A375 (cell line): ENCODE data around the gene PCMTD2. TPM values are rescaled to one million over a fixed set of nuclear protein-coding genes. Genes with fewer than 3 reads are reported as not detected.

Source experiments
- small RNA-seq: library from RNA; depleted of rRNA; stranded (forward); fragments of <200 nt; gene quantifications from one replicate; pipeline ENCODE3, GENCODE V24; 2014
- total RNA-seq: library from RNA; depleted of rRNA; stranded (reverse); fragments of >200 nt; shearing (Covaris generic); gene quantifications from 2 replicates; pipeline ENCODE4 v1.2.3, GENCODE V29; 2014; rRNA removed

Gene PCMTD2
- total RNA-seq, result 117 and 120 TPM in 2 replicates

DNA sequence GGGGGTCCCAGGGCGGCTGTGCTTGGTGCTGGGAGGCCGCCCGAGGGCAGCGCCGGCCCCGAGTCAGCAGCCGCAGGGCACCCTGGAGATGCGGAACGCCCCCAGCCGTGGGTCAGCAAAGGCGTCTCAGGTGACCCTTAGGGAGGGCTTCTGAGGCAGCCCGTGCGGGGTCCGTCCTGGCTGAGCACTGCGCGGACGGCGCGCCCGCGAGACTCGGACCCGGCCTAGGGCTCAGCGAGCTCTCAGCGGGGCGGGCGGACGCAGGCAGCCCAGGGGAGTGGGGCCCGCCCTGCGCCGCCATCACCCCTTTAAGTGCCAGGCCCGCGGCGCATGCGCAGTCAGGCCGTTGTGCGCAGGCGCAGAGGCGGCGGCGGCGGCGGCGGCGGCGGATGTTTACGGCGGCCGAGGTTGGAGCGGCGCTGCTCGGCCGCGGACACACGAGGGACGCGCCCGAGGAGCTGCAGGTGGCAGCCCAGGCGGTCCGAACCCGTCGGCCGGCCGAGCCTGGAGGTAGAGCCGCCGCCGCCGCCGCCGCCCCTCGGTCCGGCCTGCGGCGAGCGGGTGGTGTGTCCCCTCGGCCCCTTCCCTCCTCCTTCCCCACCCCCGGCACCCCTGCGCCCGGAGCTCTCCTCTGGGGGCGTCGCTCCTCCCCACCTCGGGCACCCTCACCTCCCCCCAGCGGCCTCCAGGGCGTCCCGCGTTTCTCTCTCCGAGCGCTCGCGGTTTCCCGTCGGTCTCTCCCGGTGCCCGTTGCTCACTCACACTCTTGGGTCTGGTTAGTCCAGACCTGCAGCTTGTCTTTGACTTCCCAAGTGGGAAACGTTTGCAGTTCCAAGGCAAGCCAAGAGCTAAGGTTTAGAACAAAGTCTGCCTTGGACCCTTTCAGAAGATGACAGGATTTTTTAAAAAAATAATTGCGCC is at the start of gene PCMTD2:
TSS of gene PCMTD2 (plus strand) at position 388 of the 921 bp plus-strand sequence. CDS start 4,218 bp downstream, outside the sequence.

Small RNA genes within 50 kb of the gene (small RNA-seq; reads per million reads assigned to genes)
- gene AL137028.2, result not detected

Other genes with a start within 250 kb of the PCMTD2 start
- 1.8 and 2.1 TPM in 2 replicates for gene C20orf204, start 219.6 kb upstream of the PCMTD2 start, total RNA-seq
- 0.72 and 1.2 TPM in 2 replicates for gene SOX18, start 206.1 kb upstream of the PCMTD2 start, total RNA-seq
- 47.0 and 53.8 TPM in 2 replicates for gene TCEA2, start 192.6 kb upstream of the PCMTD2 start, total RNA-seq
- 28.6 and 30.1 TPM in 2 replicates for gene RGS19, start 176.2 kb upstream of the PCMTD2 start, total RNA-seq
- gene OPRL1, start 175.7 kb upstream of the PCMTD2 start, total RNA-seq, result 0.34 and 0.41 TPM in 2 replicates
- gene LKAAEAR1, start 171.3 kb upstream of the PCMTD2 start, total RNA-seq, result 0.94 and 0.98 TPM in 2 replicates
- gene NPBWR2, start 148.2 kb upstream of the PCMTD2 start, total RNA-seq, result not detected in 2 replicates
- gene MYT1, start 91.3 kb upstream of the PCMTD2 start, total RNA-seq, result 0.80 and 1.1 TPM in 2 replicates